ENCODE data around the gene EMX2. TPM values are rescaled to one million over a fixed set of nuclear protein-coding genes. Genes with fewer than 3 reads are reported as not detected.
"Not testable (repeated sequence)": the region's sequence is repeated elsewhere in the genome, so short reads cannot be mapped to it uniquely, and the experiment has no call there.

The EMX2 gene
- total RNA-seq, 1 experiment from 2014 or later, result 3.2 TPM

GRCh38 chr10:117578490-117578889 lies 35.9 kb downstream of the EMX2 start:
- DNase-seq (ENCODE audit: low read depth), result no peak
- in situ Hi-C loops (cut with HindIII; ENCODE audit: low pct_unique_long_range_greater_than_20kb, low sequenced_read_pairs), result no loop called here

GRCh38 chr10:117578999-117579590 lies 36.5 kb downstream of the EMX2 start:
- DNase-seq (ENCODE audit: low read depth), result no peak
- in situ Hi-C loops (cut with HindIII; ENCODE audit: low pct_unique_long_range_greater_than_20kb, low sequenced_read_pairs), result no loop called here

GRCh38 chr10:117581961-117582360 lies 39.4 kb downstream of the EMX2 start:
- DNase-seq (ENCODE audit: low read depth), result no peak
- in situ Hi-C loops (cut with HindIII; ENCODE audit: low pct_unique_long_range_greater_than_20kb, low sequenced_read_pairs), result no loop called here

- DNase-seq (ENCODE audit: low read depth); in situ Hi-C loops (cut with HindIII; ENCODE audit: low pct_unique_long_range_greater_than_20kb, low sequenced_read_pairs): not testable (repeated sequence)
Observed at GRCh38 chr10:117584831-117585230, 42.3 kb downstream of the EMX2 start.

- DNase-seq (ENCODE audit: low read depth), result no peak
- in situ Hi-C loops (cut with HindIII; ENCODE audit: low pct_unique_long_range_greater_than_20kb, low sequenced_read_pairs), result no loop called here
Observed at GRCh38 chr10:117587036-117587435, 44.5 kb downstream of the EMX2 start.

GRCh38 chr10:117590101-117590875 lies 47.7 kb downstream of the EMX2 start:
- no peak for DNase-seq (ENCODE audit: low read depth)
- in situ Hi-C loops (cut with HindIII; ENCODE audit: low pct_unique_long_range_greater_than_20kb, low sequenced_read_pairs), result no loop called here

GRCh38 chr10:117591043-117591442 lies 48.5 kb downstream of the EMX2 start:
- in situ Hi-C loops (cut with HindIII; ENCODE audit: low pct_unique_long_range_greater_than_20kb, low sequenced_read_pairs), result no loop called here

GRCh38 chr10:117594722-117595121 lies 52.2 kb downstream of the EMX2 start:
- in situ Hi-C loops (cut with HindIII; ENCODE audit: low pct_unique_long_range_greater_than_20kb, low sequenced_read_pairs), result no loop called here
- DNase-seq (ENCODE audit: low read depth), result no peak

More at GRCh38 chr10:117591043-117591442, 48.5 kb downstream of the EMX2 start:
- DNase-seq (ENCODE audit: low read depth), result no peak

- in situ Hi-C loops (cut with HindIII; ENCODE audit: low pct_unique_long_range_greater_than_20kb, low sequenced_read_pairs), result no loop called here
- DNase-seq (ENCODE audit: low read depth), result no peak
Observed at GRCh38 chr10:117596706-117597105, 54.2 kb downstream of the EMX2 start.

GRCh38 chr10:117597216-117597615 lies 54.7 kb downstream of the EMX2 start:
- DNase-seq (ENCODE audit: low read depth), result no peak
- in situ Hi-C loops (cut with HindIII; ENCODE audit: low pct_unique_long_range_greater_than_20kb, low sequenced_read_pairs), result no loop called here

Other genes starting within 250 kb of the EMX2 start
- 31.6 and 47.2 TPM in 2 replicates for gene PDZD8, start 167.3 kb upstream of the EMX2 start, total RNA-seq (2014; rRNA removed; shearing (Covaris generic); ENCODE audit: low replicate concordance)